ENCODE data around the gene ZC3H7B. TPM values are rescaled to one million over a fixed set of nuclear protein-coding genes. Genes with fewer than 3 reads are reported as not detected.

The ZC3H7B gene, protein sequence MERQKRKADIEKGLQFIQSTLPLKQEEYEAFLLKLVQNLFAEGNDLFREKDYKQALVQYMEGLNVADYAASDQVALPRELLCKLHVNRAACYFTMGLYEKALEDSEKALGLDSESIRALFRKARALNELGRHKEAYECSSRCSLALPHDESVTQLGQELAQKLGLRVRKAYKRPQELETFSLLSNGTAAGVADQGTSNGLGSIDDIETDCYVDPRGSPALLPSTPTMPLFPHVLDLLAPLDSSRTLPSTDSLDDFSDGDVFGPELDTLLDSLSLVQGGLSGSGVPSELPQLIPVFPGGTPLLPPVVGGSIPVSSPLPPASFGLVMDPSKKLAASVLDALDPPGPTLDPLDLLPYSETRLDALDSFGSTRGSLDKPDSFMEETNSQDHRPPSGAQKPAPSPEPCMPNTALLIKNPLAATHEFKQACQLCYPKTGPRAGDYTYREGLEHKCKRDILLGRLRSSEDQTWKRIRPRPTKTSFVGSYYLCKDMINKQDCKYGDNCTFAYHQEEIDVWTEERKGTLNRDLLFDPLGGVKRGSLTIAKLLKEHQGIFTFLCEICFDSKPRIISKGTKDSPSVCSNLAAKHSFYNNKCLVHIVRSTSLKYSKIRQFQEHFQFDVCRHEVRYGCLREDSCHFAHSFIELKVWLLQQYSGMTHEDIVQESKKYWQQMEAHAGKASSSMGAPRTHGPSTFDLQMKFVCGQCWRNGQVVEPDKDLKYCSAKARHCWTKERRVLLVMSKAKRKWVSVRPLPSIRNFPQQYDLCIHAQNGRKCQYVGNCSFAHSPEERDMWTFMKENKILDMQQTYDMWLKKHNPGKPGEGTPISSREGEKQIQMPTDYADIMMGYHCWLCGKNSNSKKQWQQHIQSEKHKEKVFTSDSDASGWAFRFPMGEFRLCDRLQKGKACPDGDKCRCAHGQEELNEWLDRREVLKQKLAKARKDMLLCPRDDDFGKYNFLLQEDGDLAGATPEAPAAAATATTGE
- total RNA-seq: 10 to 100 TPM; 39.0 to 65.2 (median 39.5) TPM

DNA sequence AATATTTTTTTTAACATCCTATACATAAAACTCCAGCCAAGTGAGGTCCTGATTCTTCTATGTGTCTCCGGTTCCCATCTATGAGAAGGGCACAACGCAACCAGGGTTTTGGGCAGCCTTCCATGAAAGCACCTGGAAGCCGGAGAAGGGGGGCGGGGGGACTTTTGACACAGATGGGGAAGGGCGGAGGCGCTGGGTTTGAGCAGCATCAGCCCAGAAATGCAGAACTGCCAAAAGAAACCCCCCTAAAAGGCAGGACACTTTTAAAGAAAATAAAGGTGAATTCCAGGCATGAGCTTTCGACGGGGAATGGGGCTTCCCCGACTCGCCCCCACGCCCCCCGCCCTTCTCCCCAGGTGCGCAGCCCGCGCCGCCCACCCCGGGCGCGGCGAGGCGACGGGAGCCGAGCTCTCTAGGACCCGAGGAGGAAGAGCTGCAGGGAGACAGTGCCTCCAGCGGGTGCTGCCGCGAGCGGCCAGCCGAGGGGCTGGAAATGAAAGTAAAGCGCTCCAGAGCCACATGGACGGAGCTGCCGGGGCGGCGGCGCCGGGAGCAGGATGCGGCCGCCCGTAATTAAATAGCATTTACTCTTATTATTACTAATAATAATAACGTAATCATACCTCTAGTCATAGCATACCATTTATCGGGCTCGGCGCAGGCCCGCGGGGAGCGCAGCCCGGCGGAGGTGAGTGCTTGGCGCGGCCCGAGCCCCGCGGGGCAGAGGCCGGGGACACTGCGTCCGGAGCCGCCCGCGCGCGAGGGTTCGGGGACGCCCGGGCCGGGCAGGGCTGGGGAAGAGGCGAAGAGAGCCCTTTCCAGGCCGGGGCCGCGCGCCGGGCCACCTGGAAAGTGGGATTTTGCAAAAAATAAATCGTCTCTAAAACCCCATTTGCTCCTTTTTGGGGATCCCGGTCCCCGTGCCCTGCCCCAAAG, at the start of gene ZC3H7B:
Gene ZC3H7B (plus strand): TSS at position 441 of the 936 bp plus-strand sequence. CDS start 19,136 bp downstream, outside the sequence.
- H3K4me1 ChIP-seq: peaks cover 0 to 44% (median 9%) of the 10 kb centered on the region in 3 donors
- TF ChIP-seq, protein P1, sequence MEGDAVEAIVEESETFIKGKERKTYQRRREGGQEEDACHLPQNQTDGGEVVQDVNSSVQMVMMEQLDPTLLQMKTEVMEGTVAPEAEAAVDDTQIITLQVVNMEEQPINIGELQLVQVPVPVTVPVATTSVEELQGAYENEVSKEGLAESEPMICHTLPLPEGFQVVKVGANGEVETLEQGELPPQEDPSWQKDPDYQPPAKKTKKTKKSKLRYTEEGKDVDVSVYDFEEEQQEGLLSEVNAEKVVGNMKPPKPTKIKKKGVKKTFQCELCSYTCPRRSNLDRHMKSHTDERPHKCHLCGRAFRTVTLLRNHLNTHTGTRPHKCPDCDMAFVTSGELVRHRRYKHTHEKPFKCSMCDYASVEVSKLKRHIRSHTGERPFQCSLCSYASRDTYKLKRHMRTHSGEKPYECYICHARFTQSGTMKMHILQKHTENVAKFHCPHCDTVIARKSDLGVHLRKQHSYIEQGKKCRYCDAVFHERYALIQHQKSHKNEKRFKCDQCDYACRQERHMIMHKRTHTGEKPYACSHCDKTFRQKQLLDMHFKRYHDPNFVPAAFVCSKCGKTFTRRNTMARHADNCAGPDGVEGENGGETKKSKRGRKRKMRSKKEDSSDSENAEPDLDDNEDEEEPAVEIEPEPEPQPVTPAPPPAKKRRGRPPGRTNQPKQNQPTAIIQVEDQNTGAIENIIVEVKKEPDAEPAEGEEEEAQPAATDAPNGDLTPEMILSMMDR (IDR thresholded peaks at IDR 0.05): peak in 3 of 4 experiments; percentile 60 to 69 (median 65)
- TF ChIP-seq POLR2AphosphoS5 (IDR thresholded peaks at IDR 0.05) (peak; percentile 56), POLR2A (IDR thresholded peaks at IDR 0.05) (peak; percentile 37 to 47), EP300 (IDR thresholded peaks at IDR 0.05) (no peak)
- ATAC-seq: peak; percentile 95
- H3K9me3 ChIP-seq: no peaks in the 10 kb centered on the region
- peak within 1 kb of the TSS; percentile 52 to 94 (median 88) for H3K27ac ChIP-seq
- H3K4me3 ChIP-seq: peak within 1 kb of the TSS; percentile 62 to 97
- peaks cover 0 to 3% of the 10 kb centered on the region in 2 donors for H3K36me3 ChIP-seq
- 1 to 2% methylated on average over 11 to 56 of the region's 74 CpGs for WGBS, 2 donors (ENCODE audit: low coverage in 1 of 2)
- no peaks in the 10 kb centered on the region for H3K27me3 ChIP-seq

DNA sequence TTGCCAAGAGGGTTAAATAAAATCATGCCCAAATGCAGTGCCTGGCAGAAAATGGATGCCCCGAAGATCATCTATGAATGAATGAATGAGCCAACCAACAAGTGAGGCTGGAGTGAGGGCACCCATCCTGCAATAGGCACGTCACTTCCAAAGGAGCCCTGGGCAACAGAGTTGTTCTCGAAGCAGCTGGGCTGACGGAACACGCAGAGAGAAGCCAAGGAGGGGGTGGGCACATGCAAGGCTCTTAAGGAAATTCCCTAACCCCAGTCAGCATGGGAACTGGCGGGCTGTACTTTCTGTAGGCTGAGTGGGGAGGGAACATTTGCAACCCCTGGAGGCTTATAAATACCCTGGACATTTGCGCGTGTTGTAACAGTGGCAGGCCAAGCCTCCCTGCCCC, 49.0 kb upstream of the ZC3H7B start:
- no peak for ATAC-seq
- WGBS, 2 donors (ENCODE audit: low coverage in 1 of 2): 84 to 93% methylated on average over 3 to 6 of the region's 8 CpGs
- Histone ChIP-seq H3K4me1 (peaks cover 0 to 10% (median 0%) of the 10 kb centered on the region in 3 donors), H3K9me3 (no peaks in the 10 kb centered on the region), H3K27me3 (no peaks in the 10 kb centered on the region), H3K4me3 (no peak overlapping the region), H3K36me3 (peaks cover 0 to 100% of the 10 kb centered on the region in 2 donors), H3K27ac (no peak overlapping the region)
- no peak for TF ChIP-seq POLR2AphosphoS5 (IDR thresholded peaks at IDR 0.05)
- no peak for TF ChIP-seq POLR2A (IDR thresholded peaks at IDR 0.05)

DNA sequence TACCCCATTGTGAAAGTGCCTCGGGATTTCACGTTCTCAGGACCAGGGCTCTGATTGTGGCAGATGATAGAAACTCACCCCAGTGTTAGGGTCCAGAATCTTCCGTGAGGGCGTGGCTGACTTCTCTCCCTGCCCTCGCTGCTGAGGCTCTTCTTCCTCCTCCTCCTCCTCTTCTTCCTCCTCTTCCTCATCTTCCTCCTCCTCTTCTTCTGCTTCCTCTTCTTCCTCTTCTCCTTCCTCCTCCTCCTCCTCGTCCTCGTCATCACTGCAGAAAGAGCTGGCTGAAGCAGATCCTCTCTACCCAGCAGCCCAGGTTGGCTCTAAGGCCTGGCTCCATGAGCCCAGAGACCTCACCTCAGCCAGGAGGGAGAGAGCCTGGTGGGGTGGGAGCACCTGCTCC, 47.1 kb upstream of the ZC3H7B start:
- TF ChIP-seq, protein P1 (IDR thresholded peaks at IDR 0.05): no peak
- TF ChIP-seq EP300 (IDR thresholded peaks at IDR 0.05) (no peak), POLR2AphosphoS5 (IDR thresholded peaks at IDR 0.05) (no peak), POLR2A (IDR thresholded peaks at IDR 0.05) (no peak)
- Histone ChIP-seq H3K27ac (no peak overlapping the region), H3K36me3 (peaks cover 0 to 100% of the 10 kb centered on the region in 2 donors), H3K4me1 (peaks cover 0 to 10% (median 0%) of the 10 kb centered on the region in 3 donors), H3K4me3 (no peak overlapping the region), H3K27me3 (no peaks in the 10 kb centered on the region), H3K9me3 (no peaks in the 10 kb centered on the region)
- 73 to 87% methylated on average over 3 to 7 of the region's 7 CpGs for WGBS, 2 donors (ENCODE audit: low coverage in 1 of 2)
- no peak for ATAC-seq

GRCh38 chr22:41256254-41257253, 44.8 kb upstream of the ZC3H7B start:
- peak; percentile 73 for ATAC-seq
- TF ChIP-seq, protein P1 (IDR thresholded peaks at IDR 0.05): no peak
- TF ChIP-seq POLR2A (IDR thresholded peaks at IDR 0.05): no peak
- TF ChIP-seq EP300 (IDR thresholded peaks at IDR 0.05): no peak
- TF ChIP-seq POLR2AphosphoS5 (IDR thresholded peaks at IDR 0.05): no peak
- peaks cover 0 to 100% of the 10 kb centered on the region in 2 donors for H3K36me3 ChIP-seq
- H3K27me3 ChIP-seq: no peaks in the 10 kb centered on the region
- H3K9me3 ChIP-seq: no peaks in the 10 kb centered on the region
- H3K4me3 ChIP-seq: no peak overlapping the region
- 65 to 100% methylated on average over 2 to 7 of the region's 20 CpGs for WGBS, 2 donors (ENCODE audit: low coverage in 1 of 2)
- peak overlapping the region in 2 of 4 donors; percentile 46 to 47 for H3K27ac ChIP-seq
- peaks cover 0 to 10% (median 0%) of the 10 kb centered on the region in 3 donors for H3K4me1 ChIP-seq
